HG03097 (cell line): Measurements from ENCODE around the gene IRF3.

Experiments
- ATAC-seq: cut with Tn5 transposase; IDR thresholded peaks from one replicate; pipeline ENCODE4 v1.9.1; 2021; ENCODE audit not compliant: unreplicated experiment, low FRiP score

The IRF3 gene

GRCh38 chr19:49687566-49688316, 22.1 kb upstream of the IRF3 start:
- ATAC-seq = no peak

GRCh38 chr19:49687150-49687549, 21.5 kb upstream of the IRF3 start:
- no peak for ATAC-seq

GRCh38 chr19:49686503-49687088, 20.9 kb upstream of the IRF3 start:
- ATAC-seq = no peak

GRCh38 chr19:49685845-49686332, 20.2 kb upstream of the IRF3 start:
- ATAC-seq = no peak

GRCh38 chr19:49684983-49685553, 19.4 kb upstream of the IRF3 start:
- no peak for ATAC-seq

- ATAC-seq = no peak
These were observed 18.8 kb upstream of the IRF3 start for GRCh38 chr19:49684251-49684982.

DNA sequence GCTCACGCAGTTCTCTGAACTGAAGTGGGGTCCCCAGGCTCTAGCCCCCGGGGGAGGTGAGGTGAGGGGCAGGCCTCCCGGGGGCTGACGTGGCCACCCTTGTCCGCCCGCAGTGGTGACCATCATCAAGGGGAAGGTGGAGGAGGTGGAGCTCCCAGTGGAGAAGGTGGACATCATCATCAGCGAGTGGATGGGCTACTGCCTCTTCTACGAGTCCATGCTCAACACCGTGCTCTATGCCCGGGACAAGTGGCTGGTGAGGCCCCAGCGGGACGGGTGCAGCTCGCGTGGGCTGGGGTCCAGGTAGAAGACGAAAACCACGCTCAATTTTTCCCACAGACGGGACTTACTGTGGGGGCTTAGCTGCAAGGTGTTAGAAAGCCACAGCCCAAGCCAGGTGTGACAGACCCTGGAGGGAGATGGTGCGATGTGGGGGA, 18.2 kb upstream of the IRF3 start:
- ATAC-seq = no peak

- no peak for ATAC-seq
These were observed 16.6 kb upstream of the IRF3 start for GRCh38 chr19:49682274-49682673.

DNA sequence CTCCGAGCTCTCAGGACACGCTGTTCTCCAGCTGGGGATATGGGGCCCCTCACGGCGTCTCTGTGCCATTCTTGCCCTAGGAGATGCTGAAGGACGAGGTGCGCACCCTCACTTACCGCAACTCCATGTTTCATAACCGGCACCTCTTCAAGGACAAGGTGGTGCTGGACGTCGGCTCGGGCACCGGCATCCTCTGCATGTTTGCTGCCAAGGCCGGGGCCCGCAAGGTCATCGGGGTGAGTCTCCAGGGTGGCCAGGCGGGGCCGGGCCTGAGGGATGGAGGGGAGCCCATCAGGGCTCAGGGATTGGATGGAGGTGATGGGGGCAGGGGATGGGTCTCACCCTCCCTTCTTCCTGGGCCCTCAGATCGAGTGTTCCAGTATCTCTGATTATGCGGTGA, 16.2 kb upstream of the IRF3 start:
- no peak for ATAC-seq

- no peak for ATAC-seq
These were observed 15.0 kb upstream of the IRF3 start for GRCh38 chr19:49680421-49681351.

GRCh38 chr19:49679771-49680413, 14.2 kb upstream of the IRF3 start:
- no peak for ATAC-seq

DNA sequence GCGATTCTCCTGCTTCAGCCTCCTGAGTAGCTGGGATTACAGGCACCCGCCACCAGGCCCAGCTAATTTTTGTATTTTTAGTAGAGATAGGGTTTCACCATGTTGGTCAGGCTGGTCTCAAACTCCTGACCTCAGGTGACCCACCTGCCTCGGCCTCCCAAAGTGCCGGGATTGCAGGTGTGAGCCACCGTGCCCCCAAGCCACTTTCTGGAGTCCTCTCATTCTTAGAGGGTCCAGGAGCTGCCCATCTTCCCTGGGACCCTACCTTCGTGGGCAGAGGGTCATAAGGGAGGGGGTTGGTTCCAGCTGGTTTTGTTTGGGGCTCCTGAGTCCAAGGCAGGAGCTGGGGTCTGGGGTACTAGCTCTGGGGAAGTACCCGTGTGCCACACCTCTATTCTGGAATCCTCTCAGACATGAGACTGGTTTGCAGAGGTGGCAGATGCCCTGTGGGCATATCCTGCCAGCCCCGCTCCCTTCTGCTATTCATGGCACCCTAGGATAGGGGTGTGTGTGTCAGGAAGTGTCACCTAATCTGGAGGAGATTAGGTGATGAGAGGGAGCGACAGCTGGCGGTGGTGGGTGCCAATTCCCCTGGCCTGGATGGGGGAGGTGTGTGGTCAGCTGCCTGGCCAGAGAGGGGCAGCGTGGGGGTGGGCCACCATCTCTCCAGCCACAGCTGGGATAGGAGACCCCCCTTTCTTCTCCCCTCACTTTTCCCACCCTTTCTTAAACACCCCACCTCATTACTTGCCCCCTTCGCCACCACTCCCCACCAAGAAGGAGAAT, 13.5 kb upstream of the IRF3 start:
- no peak for ATAC-seq

DNA sequence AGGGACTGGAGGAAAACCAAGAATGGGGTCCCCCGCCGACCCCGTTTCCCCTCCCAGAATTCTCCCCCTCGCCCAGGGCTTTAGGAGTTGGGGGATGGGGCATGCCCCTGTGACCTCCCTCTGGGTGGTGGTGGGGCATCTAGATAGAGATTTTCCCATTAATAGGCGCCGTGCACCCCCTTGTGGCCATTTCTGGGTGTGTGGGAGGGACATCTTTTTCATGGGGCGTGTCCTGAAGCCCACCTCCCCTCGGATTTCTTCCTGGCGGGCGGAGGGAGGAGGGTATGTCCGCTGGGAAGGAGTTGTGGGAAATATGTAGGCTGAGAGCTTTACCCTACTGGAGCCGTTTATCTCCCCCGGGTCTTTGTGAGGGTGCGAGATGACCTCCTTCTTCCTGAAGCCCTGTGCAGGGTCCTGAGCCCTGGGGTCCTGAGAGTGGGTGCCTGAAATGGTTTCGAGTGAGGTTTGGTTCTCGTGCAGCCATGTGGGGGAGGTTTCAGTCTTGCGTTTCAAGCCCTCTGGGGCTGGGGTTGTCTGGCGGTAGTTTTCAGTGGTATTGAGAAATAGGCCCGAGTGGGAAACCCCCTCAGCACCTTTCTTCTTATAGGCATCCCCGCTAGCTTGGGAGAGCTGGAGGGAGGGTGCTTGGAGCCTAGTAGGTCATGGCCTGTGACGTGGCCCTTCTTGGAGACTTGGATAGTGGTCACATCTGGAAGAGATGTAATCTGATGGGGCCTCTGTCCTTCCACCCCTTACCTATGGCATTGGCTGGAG, 12.4 kb upstream of the IRF3 start:
- no peak for ATAC-seq

DNA sequence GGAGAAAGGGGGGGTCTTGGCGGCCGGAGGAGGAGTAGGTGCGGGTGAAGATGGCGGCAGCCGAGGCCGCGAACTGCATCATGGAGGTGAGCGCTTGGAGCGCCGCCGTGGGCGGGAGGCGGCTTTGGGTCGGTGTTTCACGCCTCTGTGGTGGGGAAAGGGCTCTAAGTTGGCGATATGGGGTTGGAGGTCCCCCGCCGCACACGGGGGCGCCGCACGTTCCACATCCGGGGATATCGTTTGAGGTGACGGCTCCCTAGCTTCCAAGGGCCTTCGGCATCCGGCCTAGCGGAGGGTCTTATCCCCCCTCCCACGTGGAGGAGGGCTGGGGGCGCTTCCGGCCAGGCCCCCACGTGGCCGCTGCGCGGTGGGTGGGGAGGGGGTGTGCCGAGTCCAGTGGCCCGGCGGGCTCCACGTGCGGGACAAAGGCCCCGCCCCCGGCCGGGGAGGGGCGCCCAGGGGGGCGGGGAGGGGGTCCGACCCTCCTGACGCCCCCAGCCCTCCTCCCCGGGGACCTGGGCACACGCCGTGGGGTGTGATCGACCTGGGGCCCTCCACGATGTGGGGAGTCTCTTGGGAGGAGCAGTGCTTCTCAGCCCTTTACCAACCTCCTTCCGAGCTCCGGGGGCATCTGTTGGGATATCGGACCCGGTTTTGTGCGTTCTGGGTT, 11.7 kb upstream of the IRF3 start, which contains the start of gene PRMT1:
PRMT1 (plus strand) TSS at position 41 of the 670 bp plus-strand sequence; CDS start at position 51, 10 bp downstream.
- ATAC-seq = peak; percentile 1

DNA sequence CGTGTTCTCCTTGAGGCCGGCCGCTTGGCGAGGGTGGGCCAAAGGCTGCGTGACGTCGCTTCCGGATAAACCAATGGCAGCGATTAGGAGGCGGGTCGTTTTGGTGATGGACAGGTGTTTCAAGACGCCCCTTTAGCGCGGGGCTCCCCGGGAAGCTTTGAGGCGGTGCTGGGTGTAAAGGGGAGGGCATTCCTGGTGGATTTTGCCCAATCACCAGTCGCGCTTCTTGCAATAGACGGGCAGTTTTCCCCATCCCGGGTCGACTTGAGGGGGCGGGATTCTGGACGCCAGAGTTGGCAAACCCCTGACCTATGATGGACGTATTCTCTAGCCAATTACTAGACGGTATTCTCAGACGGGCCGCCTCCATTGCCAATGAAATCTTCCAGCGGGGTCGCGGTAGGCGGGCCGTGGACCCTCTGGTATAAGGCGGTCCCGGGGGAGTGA, 11.2 kb upstream of the IRF3 start:
- peak; percentile 69 for ATAC-seq

GRCh38 chr19:49676136-49676783, 10.6 kb upstream of the IRF3 start:
- peak; percentile 25 for ATAC-seq
